HUDEP-2 (cell line): ENCODE measurements around the gene PRR20C.
"Not testable (repeated sequence)": the region's sequence is repeated elsewhere in the genome, so short reads cannot be mapped to it uniquely, and the experiment has no call there.

ENCODE experiments used
- DNase-seq, 76 experiments: peaks; one replicate each; lab custom pipeline; 2025; ENCODE audit not compliant: unreplicated experiment in 76 of 76; lab: John Stamatoyannopoulos, UW

PRR20C gene

GRCh38 chr13:57153761-57154160 is at the start of gene PRR20C:
PRR20C (plus strand) TSS chr13:57154061; CDS start chr13:57154448, 387 bp downstream.
- not testable (repeated sequence) for DNase-seq

- DNase-seq, result no peak
Measured at GRCh38 chr13:57114945-57115344, 38.9 kb upstream of the PRR20C start.

DNA sequence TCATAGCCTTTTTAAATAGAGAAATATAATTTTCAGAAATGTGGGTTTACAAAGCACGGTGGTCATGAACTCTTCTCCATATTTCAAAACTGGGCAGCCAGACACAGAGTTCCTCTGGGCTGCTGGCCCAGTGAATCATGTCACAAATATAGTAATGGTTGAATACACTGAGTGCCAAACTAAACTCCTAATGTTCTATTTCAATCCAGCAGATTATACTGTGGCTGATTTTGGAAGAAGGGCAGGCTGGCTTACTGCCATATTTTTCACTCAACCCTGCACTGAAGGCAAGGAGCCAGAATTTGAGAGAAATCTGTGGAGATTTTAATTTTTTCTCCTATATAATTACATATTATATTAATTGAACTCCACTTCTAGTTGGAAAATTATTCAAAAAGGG is 30.2 kb upstream of the PRR20C start:
- DNase-seq, result no peak

DNA sequence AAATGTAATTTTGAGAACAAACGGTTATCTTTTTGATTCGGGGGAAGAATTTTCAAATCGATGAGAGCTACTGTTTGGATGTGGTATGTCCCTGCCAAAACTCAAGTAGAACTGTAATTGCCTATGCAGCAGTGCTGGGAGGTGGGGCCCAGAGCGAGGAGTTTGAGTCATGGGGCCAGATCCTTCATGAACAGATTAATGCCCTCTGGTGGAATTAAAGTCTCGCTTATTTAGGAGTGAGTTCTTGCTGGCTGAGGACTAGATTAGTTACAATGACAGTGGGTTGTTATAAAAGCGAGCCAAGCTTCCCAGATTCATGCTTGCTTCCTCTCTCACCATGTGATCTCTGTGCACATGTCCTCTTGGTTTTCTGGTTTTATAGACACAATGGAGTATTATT is 25.0 kb upstream of the PRR20C start:
- no peak for DNase-seq

GRCh38 chr13:57136093-57136492 is 17.8 kb upstream of the PRR20C start:
- no peak for DNase-seq

DNA sequence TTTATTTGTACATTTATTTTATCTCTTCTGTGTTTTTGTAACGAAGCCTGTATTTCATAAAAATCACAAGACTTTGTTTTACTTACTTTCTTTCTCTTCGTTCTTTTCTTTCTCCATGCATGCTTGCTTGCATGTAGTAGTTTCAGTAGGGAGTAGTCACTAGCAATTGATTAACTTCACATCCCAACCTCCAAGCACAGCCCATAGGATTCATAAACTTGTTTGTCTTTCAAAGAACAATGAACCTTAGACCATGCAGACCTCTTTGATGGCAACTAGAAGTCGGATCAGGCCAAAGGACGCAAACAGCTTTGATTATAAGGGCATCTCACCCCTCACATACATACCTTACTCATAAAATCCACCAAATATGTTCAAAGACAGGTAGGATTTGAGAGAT is 16.3 kb upstream of the PRR20C start:
- no peak for DNase-seq

DNA sequence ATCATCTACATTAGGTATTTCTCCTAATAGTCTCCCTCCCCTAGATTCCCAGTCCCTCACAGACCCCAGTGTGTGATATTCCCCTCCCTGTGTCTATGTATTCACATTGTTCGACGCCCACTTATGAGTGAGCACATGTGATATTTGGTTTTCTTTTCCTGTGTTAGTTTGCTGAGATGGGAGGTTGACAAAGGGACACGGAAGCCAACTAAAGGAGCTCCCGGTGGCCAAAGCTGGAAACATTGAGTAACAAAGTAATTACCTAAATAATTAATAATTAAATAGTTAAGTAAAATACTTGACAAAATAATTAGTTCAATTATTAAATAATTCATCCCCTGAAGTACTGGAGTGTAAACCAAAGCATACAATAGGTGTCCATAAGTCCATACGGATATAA is 14.9 kb upstream of the PRR20C start:
- no peak for DNase-seq

- DNase-seq, result not testable (repeated sequence)
Measured at GRCh38 chr13:57139781-57140180, 14.1 kb upstream of the PRR20C start.

GRCh38 chr13:57140235-57140968 is 13.5 kb upstream of the PRR20C start, which contains the start of gene PRR20A:
PRR20A (plus strand) TSS chr13:57140918; CDS start chr13:57141305, 387 bp downstream.
- not testable (repeated sequence) for DNase-seq

DNA sequence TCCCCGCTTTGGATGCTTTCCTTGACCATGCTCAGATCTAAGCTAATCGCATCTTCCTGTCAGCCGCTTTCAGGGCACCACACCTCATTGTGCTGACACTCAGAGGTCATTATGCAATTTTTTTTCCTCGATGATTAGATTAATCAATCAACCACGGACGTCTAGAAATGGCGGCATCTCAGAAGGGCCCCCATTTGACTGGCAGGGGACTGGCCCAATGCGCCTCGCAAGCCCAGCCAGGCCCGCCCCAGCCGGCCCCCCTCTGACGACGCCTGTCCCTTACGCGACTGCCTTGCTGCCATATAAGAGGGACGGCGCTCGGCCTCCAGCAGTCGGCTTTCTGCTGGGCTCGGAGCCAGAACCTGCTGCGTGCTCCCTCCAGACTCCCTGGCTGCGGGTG is 6.7 kb upstream of the PRR20C start, which contains the start of gene PRR20B:
PRR20B (plus strand) TSS at position 301 of the 400 bp plus-strand sequence. CDS start 387 bp downstream, outside the sequence.
- not testable (repeated sequence) for DNase-seq

- DNase-seq, result not testable (repeated sequence)
Measured at GRCh38 chr13:57148106-57148505, 5.8 kb upstream of the PRR20C start.

- DNase-seq, result not testable (repeated sequence)
Measured at GRCh38 chr13:57160332-57160731, 6.5 kb downstream of the PRR20C start, which contains the start of gene PRR20D. PRR20D (plus strand) TSS chr13:57160632; CDS start chr13:57161019, 387 bp downstream.

- DNase-seq, result not testable (repeated sequence)
Measured at GRCh38 chr13:57166897-57167296, 13.0 kb downstream of the PRR20C start, which contains the start of gene PRR20E. PRR20E (plus strand) TSS chr13:57167197; CDS start chr13:57167584, 387 bp downstream.

DNA sequence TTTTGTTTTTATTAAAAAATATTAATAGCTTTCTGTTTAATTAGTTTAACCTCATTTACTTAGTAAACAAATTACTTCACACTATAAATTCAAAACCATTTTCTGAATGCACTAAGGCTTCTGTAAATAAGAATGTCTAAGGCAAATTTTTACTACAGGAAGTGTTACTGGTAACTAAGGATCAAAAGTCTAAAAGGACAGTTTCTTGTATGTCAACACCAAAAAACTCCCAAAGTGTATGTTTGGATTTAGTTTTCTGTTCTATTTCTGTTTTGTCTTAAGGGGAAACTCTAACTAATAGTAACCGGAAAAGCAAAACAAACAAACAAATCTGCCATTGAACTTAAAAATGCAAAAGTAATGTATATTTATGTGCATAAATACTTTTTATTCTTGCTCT is 37.8 kb downstream of the PRR20C start:
- DNase-seq, result no peak
